ENCODE data around the gene SPHK2.
A peak's percentile ranks its signal among the peaks of the same experiment; 100 is the strongest.

Gene SPHK2

DNA sequence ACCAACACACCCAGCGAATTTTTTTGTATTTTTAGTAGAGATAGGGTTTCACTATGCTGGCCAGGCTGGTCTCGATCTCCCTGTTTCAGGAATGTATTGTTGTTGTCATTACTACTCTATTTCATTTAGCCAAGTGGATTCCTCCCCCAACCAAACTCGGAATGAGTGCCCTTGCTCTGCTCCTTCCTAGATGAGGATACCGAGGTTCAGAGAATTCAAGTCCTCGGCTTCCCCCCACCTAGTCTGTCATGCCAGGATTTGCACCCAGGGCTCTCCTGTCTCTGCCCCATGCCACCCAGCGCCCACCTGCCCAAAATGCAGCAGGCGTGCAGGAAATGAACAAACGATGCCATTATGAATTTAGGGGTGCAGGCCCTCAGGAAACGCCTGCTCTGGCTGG, 16.3 kb upstream of the SPHK2 start:
- DNase-seq, result no peak
- in situ Hi-C loops (cut with HindIII; ENCODE audit: low pct_ligation_motif_present, low pct_unique_long_range_greater_than_20kb, low sequenced_read_pairs), result no loop called here

DNA sequence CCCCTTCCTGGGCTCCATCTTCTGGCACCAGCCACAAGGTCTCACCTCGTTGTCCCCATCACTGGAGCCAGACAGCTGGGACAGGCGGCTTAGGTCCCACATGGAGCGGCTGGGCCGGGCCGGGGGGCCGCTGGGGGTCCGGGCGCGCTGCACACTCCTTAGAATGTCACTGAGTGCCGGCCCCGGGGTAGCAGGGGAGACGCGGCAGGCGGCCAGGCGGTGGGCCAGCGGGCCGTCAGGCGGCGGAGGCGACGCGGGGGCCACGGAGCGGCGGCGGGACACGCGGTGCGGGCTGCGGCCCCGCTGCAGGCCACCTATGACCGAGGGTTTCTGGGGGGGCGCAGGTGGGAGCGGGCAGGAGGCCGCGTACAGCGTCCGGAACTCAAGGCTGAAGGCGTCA, 15.9 kb upstream of the SPHK2 start:
- no peak for DNase-seq
- in situ Hi-C loops (cut with HindIII; ENCODE audit: low pct_ligation_motif_present, low pct_unique_long_range_greater_than_20kb, low sequenced_read_pairs), result no loop called here

- no peak for DNase-seq
- in situ Hi-C loops (cut with HindIII; ENCODE audit: low pct_ligation_motif_present, low pct_unique_long_range_greater_than_20kb, low sequenced_read_pairs), result no loop called here
These were observed 15.5 kb upstream of the SPHK2 start for GRCh38 chr19:48603850-48604249.

DNA sequence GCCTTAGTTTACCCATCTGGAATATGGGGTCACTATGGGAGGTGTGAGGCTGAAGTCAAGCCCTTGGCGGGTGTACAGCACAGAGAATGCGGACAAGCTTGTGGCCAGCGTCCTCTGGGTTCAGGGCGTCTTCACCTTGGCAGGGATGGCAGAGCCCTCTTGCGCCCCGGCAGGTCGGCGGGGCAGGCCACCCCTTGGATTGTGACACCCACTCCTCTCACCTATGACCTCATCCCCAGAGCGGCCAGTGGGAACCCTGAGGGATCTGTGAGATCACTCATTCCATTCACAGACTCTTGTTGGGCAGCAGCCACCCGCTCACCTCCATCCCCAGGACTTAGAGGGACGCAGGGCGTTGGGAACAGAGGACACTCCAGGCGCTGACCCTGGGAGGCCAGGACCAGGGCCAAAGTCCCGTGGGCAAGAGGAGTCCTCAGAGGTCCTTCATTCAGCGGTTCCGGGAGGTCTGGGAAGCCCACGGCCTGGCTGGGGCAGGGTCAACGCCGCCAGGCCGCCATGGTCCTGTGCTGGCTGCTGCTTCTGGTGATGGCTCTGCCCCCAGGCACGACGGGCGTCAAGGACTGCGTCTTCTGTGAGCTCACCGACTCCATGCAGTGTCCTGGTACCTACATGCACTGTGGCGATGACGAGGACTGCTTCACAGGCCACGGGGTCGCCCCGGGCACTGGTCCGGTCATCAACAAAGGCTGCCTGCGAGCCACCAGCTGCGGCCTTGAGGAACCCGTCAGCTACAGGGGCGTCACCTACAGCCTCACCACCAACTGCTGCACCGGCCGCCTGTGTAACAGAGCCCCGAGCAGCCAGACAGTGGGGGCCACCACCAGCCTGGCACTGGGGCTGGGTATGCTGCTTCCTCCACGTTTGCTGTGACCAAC, 12.6 kb upstream of the SPHK2 start, which contains the start of gene SPACA4:
Gene SPACA4 (plus strand): TSS at position 280 of the 896 bp plus-strand sequence. CDS start 237 bp downstream, at position 517.
- in situ Hi-C loops (cut with HindIII; ENCODE audit: low pct_ligation_motif_present, low pct_unique_long_range_greater_than_20kb, low sequenced_read_pairs), result no loop called here
- DNase-seq, result no peak

DNA sequence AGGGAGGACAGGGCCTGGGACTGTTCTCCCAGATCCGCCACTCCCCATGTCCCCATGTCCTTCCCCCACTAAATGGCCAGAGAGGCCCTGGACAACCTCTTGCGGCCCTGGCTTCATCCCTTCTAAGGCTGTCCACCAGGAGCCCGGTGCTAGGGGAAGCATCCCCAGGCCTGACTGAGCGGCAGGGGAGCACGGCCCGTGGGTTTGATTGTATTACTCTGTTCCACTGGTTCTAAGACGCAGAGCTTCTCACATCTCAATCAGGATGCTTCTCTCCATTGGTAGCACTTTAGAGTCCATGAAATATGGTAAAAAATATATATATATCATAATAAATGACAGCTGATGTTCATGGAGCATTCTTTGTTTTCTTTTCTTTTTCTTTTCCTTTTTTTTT, 11.9 kb upstream of the SPHK2 start:
- in situ Hi-C loops (cut with HindIII; ENCODE audit: low pct_ligation_motif_present, low pct_unique_long_range_greater_than_20kb, low sequenced_read_pairs), result no loop called here
- DNase-seq, result no peak

- in situ Hi-C loops (cut with HindIII; ENCODE audit: low pct_ligation_motif_present, low pct_unique_long_range_greater_than_20kb, low sequenced_read_pairs), result no loop called here
These were observed 10.5 kb upstream of the SPHK2 start for GRCh38 chr19:48608798-48609263.

GRCh38 chr19:48609571-48610108, 9.7 kb upstream of the SPHK2 start:
- in situ Hi-C loops (cut with HindIII; ENCODE audit: low pct_ligation_motif_present, low pct_unique_long_range_greater_than_20kb, low sequenced_read_pairs), result no loop called here
- DNase-seq, result no peak

More at GRCh38 chr19:48608798-48609263, 10.5 kb upstream of the SPHK2 start:
- DNase-seq, result peak; percentile 59

DNA sequence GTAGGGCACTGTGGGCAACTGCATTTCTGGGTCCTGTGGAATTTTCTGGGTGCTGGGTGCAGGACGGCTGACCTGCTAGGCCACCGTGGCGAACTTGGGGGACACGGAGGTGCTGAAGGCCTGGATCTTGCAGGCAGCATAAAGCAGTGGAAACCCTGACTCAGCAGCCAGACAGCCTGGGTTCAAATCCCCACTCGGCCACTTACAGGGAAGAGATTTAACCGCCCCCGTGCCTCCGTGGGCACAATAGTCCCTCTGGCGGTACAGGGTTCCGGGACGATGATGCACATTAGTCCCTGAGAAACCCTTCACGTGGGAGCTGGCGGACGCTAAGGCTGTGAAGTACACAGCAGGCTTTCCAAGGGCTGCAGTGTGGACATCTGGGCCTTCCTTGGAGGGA, 7.4 kb upstream of the SPHK2 start:
- no peak for DNase-seq
- in situ Hi-C loops (cut with HindIII; ENCODE audit: low pct_ligation_motif_present, low pct_unique_long_range_greater_than_20kb, low sequenced_read_pairs), result no loop called here

DNA sequence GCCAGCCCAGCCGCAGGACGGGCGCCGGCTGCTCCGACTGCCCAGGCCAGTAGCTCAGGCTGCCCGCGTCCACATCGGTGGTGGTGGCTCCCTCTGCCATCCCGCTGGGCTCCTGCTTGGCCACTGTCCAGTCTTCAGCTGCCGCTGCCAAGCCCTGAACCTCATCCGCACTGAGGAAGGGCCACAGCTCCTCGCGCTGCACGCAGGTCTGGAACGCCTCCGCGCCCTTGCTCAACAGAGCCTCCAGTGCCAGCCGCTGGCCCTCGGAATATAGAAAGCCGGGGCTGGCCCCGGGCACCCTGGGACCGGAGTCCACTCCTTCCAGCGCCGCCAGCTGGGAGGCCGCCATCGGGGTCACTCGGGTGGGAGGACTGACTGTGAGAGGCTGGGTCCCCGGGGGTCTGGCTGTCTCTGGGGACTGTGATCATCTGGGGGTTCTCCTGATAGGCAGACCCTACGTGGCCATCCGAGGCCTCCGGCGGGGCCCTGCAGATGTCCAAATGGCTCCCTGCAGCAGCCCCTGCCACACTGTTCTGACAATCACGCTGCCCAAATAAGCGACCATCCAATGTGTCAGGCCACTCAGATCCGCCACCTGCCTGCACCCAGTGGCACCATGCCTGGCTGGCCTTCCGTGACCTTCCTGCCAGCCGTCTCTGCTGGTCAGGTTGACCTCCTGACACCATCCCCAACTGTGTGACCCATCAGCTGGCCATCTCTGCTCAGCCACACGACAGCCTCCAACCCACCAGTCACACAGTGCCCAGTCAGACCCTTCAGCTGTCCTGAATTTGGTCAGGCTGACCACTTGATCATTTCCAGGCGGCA, 6.1 kb upstream of the SPHK2 start:
- no peak for DNase-seq
- in situ Hi-C loops (cut with HindIII; ENCODE audit: low pct_ligation_motif_present, low pct_unique_long_range_greater_than_20kb, low sequenced_read_pairs), result no loop called here

- in situ Hi-C loops (cut with HindIII; ENCODE audit: low pct_ligation_motif_present, low pct_unique_long_range_greater_than_20kb, low sequenced_read_pairs), result no loop called here
- no peak for DNase-seq
These were observed 5.4 kb upstream of the SPHK2 start for GRCh38 chr19:48613852-48614435.

GRCh38 chr19:48614436-48615230, 4.7 kb upstream of the SPHK2 start, which contains the start of gene FAM83E:
TSS of gene FAM83E (minus strand) at chr19:48615076. CDS start at chr19:48613372, 1,704 bp downstream.
- in situ Hi-C loops (cut with HindIII; ENCODE audit: low pct_ligation_motif_present, low pct_unique_long_range_greater_than_20kb, low sequenced_read_pairs), result no loop called here
- no peak for DNase-seq

- in situ Hi-C loops (cut with HindIII; ENCODE audit: low pct_ligation_motif_present, low pct_unique_long_range_greater_than_20kb, low sequenced_read_pairs), result no loop called here
- DNase-seq, result no peak
These were observed 3.9 kb upstream of the SPHK2 start for GRCh38 chr19:48615231-48616040.

GRCh38 chr19:48616041-48616436, 3.3 kb upstream of the SPHK2 start:
- DNase-seq, result no peak
- in situ Hi-C loops (cut with HindIII; ENCODE audit: low pct_ligation_motif_present, low pct_unique_long_range_greater_than_20kb, low sequenced_read_pairs), result no loop called here

DNA sequence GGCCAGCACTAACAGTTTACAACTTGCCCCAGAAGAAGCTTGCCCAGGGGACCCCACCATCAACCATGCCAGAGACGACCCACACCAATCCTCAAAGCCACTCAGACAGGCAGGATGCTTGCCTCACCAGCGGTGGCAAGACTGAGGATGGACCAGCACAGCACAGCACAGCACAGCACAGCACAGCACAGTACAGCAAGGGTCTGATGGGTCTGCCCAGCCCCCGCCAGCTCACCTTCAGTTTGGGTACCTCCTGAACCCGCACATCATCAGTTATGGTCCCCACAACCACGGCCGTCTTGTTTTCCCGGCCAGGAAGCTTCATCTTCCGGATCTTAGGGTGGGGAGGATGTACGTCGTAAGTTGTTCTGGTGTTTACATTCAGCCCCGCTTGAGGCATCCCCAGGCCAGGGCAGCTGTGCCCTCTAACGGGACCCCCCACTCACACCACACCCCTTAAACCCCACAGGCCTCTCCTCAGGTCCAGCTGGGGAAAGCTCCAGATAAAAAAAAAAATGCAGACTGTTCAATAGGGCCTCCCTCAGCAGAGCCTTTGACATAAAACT, 2.7 kb upstream of the SPHK2 start:
- in situ Hi-C loops (cut with HindIII; ENCODE audit: low pct_ligation_motif_present, low pct_unique_long_range_greater_than_20kb, low sequenced_read_pairs), result no loop called here
- no peak for DNase-seq

DNA sequence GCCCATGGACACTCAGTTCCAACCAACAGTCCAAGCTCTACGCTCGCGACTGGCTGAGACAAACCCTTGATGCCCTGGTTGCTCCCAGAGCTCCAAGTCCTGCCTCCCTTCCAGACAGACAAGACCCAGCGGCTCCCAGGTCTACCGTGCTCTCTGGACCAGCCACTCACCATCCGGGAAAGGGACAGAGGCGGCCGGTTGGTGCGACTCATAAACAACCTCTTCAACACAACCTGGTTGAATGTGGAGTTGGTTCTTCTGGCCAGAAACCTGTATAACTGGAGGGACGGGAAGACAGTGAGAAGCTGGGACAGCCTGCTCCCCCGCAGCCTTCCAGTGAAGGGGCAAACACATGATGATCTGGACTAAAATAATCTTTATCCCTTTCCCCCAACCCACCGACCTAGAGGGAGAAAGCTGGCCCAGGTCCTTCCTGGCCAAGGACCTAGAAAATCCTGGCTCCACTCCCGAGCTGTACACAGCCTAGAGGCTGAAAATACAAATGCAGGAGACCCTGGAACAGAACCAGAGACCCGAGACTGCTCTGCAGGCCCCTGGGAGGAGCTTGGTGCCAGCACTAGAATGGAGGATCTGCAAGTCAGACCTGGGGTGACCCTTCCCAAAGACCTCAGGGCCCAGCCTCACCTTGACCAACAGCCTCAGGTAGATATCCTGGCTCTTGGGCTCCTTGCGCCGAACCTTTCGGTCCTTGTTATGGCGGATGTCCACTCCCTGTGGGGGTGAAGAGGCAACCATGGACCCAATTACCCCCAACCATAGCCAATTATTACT, 2.0 kb upstream of the SPHK2 start:
- in situ Hi-C loops (cut with HindIII; ENCODE audit: low pct_ligation_motif_present, low pct_unique_long_range_greater_than_20kb, low sequenced_read_pairs), result no loop called here
- DNase-seq, result no peak

DNA sequence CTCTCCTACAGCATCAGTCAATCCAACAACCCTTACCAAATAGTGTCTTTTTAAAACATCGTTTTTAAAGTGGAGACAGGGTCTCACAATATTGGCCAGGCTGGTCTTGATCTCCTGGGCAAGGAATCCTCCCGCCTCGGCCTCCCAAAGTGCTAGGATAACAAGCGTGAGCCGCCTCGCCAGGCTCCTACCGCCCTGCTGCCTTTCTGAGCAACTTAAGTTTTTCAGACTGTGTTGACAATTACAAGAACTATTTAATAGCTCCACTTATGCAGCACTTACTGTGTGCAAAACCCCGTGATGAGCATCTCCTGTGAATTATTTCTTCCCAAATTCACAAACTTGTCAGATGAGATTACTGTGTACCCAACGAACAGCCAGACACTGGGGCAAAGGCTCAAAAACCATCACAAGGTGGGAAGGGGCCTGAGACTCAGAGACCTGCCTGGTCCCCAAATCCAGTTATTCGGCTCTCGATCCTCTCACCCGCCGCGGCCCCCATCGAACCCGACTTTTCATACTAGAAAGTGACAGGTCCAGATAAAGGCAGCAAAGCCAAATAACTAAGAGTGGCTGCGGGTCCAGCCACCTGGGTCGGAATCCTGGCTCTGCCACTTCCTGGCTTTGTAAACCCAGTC, 909 bp upstream of the SPHK2 start:
- DNase-seq, result no peak
- in situ Hi-C loops (cut with HindIII; ENCODE audit: low pct_ligation_motif_present, low pct_unique_long_range_greater_than_20kb, low sequenced_read_pairs), result no loop called here

Measured in ACHN (cell line).